Vagina (tissue), 2 donors: Measurements from ENCODE around the gene IKBKE.

Experiments used
- CTCF ChIP-seq, 3 experiments: fragments of 450-650 bp in 2 of 3; fragments of 200-600 bp in 1 of 3; sonication (generic) in 1 of 3; IDR thresholded peaks; one replicate each; pipeline ENCODE4 v1.5.1; 2017 to 2019; ENCODE audit warnings: antibody characterized with exemption in 3 of 3, mild to moderate bottlenecking in 2 of 3, moderate library complexity in 2 of 3
- POLR2A ChIP-seq, 2 donors: fragments of 450-650 bp; IDR thresholded peaks; one replicate each; pipeline ENCODE4 v1.6.1; 2017; ENCODE audit warnings: antibody characterized with exemption in 2 of 2, mild to moderate bottlenecking in 2 of 2, moderate library complexity in 2 of 2

GRCh38 chr1:206469411-206469932 lies 804 bp upstream of the IKBKE start:
- TF ChIP-seq CTCF (IDR thresholded peaks at IDR 0.05) (no peak), POLR2A (IDR thresholded peaks at IDR 0.05) (no peak)
